ENCODE data around the gene ZNF628.
"Not testable (repeated sequence)": the region's sequence is repeated elsewhere in the genome, so short reads cannot be mapped to it uniquely, and the experiment has no call there.

The ZNF628 gene

DNA sequence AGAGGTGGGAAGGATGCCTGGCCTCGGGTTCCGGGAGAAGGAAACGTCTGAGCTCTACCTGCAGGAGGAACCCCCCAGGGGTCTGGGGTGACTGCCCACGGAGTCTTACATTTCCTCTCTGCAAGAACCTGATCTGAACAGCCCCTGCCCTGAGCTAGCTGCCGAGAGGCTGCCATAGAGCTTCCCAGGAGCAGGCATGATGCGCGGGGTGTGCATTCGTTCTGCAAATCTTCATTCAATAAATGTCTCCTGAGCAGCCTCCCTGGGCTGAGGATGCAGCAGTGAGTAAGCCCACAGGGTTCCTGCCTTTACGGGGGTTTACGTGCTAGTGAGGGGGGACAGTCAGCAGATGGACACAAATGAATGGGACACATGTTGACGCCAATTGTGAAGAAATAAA lies 31.8 kb upstream of the ZNF628 start:
- no peak for DNase-seq (ENCODE audit: extremely low spot score)
- CTCF ChIA-PET, result interaction anchor here (1.0 to 1.3 kb wide), 2 partner anchors 23 kb away, joined by 3 to 4 read pairs; no protein-coding TSS in a partner anchor
- TF ChIP-seq SP1 (IDR thresholded peaks at IDR 0.05) (no peak), BHLHE40 (IDR thresholded peaks at IDR 0.05; ENCODE audit: borderline replicate concordance) (no peak), ELF4 (IDR thresholded peaks at IDR 0.05) (no peak), FOXM1 (IDR thresholded peaks at IDR 0.05; ENCODE audit: borderline replicate concordance) (no peak), ARNT (IDR thresholded peaks at IDR 0.05) (no peak), FOXA1 (IDR thresholded peaks at IDR 0.05) (no peak), TARDBP (IDR thresholded peaks at IDR 0.05) (no peak), HDGF (IDR thresholded peaks at IDR 0.05; ENCODE audit: borderline replicate concordance) (no peak), L3MBTL2 (conservative IDR thresholded peaks at IDR 0.05) (no peak), SUZ12 (IDR thresholded peaks at IDR 0.05) (no peak), NFRKB (IDR thresholded peaks at IDR 0.05) (no peak), PKNOX1 (IDR thresholded peaks at IDR 0.05) (no peak), CTBP1 (IDR thresholded peaks at IDR 0.05; ENCODE audit: borderline replicate concordance) (no peak), LEF1 (IDR thresholded peaks at IDR 0.05; ENCODE audit: borderline replicate concordance) (no peak), FOXK2 (IDR thresholded peaks at IDR 0.05) (no peak)
- POLR2A ChIA-PET, result no interaction called here

DNA sequence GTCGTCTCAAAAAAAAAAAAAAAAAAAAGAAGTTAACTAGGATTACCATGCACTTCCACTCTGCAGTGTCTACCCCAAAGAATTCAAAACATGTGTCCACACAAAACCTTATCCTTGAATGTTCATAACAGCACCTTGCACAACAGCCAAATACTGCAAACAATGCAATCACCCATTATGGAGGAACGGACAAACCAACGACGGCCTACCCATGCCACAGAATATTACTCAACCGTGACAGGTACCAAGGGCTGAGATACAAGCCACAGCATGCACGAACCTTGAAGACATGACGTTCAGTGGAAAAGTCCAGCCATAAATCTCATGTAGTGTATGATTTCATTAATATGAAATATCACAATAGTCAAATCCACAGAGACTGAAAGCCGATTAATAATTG lies 30.4 kb upstream of the ZNF628 start:
- no peak for DNase-seq (ENCODE audit: extremely low spot score)

GRCh38 chr19:55447421-55448174 lies 28.8 kb upstream of the ZNF628 start:
- no peak for DNase-seq (ENCODE audit: extremely low spot score)
- TF ChIP-seq L3MBTL2 (conservative IDR thresholded peaks at IDR 0.05) (no peak), NFRKB (IDR thresholded peaks at IDR 0.05) (no peak), FOXA1 (IDR thresholded peaks at IDR 0.05) (no peak), PKNOX1 (IDR thresholded peaks at IDR 0.05) (no peak), HDGF (IDR thresholded peaks at IDR 0.05; ENCODE audit: borderline replicate concordance) (no peak), ELF4 (IDR thresholded peaks at IDR 0.05) (no peak), SUZ12 (IDR thresholded peaks at IDR 0.05) (no peak), BHLHE40 (IDR thresholded peaks at IDR 0.05; ENCODE audit: borderline replicate concordance) (no peak), SP1 (IDR thresholded peaks at IDR 0.05) (no peak), ZNF384 (IDR thresholded peaks at IDR 0.05) (no peak), TARDBP (IDR thresholded peaks at IDR 0.05) (no peak), FOXK2 (IDR thresholded peaks at IDR 0.05) (no peak), CTBP1 (IDR thresholded peaks at IDR 0.05; ENCODE audit: borderline replicate concordance) (no peak)
- ChIA-PET POLR2A (no interaction called here), CTCF (no interaction called here)

More for the DNA sequence above, 30.4 kb upstream of the ZNF628 start:
- POLR2A ChIA-PET, result no interaction called here
- CTCF ChIA-PET, result no interaction called here
- TF ChIP-seq HDGF (IDR thresholded peaks at IDR 0.05; ENCODE audit: borderline replicate concordance), result no peak
- no peak for TF ChIP-seq ZNF384 (IDR thresholded peaks at IDR 0.05)
- no peak for TF ChIP-seq ELF4 (IDR thresholded peaks at IDR 0.05)
- no peak for TF ChIP-seq SP1 (IDR thresholded peaks at IDR 0.05)
- no peak for TF ChIP-seq CTBP1 (IDR thresholded peaks at IDR 0.05; ENCODE audit: borderline replicate concordance)
- TF ChIP-seq BHLHE40 (IDR thresholded peaks at IDR 0.05; ENCODE audit: borderline replicate concordance), result no peak
- no peak for TF ChIP-seq PKNOX1 (IDR thresholded peaks at IDR 0.05)
- TF ChIP-seq SUZ12 (IDR thresholded peaks at IDR 0.05), result no peak
- TF ChIP-seq NFRKB (IDR thresholded peaks at IDR 0.05), result no peak
- no peak for TF ChIP-seq FOXM1 (IDR thresholded peaks at IDR 0.05; ENCODE audit: borderline replicate concordance)
- no peak for TF ChIP-seq TARDBP (IDR thresholded peaks at IDR 0.05)
- no peak for TF ChIP-seq L3MBTL2 (conservative IDR thresholded peaks at IDR 0.05)
- TF ChIP-seq FOXK2 (IDR thresholded peaks at IDR 0.05), result no peak
- TF ChIP-seq LEF1 (IDR thresholded peaks at IDR 0.05; ENCODE audit: borderline replicate concordance), result no peak
- no peak for TF ChIP-seq ARNT (IDR thresholded peaks at IDR 0.05)
- no peak for TF ChIP-seq FOXA1 (IDR thresholded peaks at IDR 0.05)

- CTCF ChIA-PET; POLR2A ChIA-PET; DNase-seq (ENCODE audit: extremely low spot score): not testable (repeated sequence)
These were observed 28.3 kb upstream of the ZNF628 start for GRCh38 chr19:55448175-55448490.

DNA sequence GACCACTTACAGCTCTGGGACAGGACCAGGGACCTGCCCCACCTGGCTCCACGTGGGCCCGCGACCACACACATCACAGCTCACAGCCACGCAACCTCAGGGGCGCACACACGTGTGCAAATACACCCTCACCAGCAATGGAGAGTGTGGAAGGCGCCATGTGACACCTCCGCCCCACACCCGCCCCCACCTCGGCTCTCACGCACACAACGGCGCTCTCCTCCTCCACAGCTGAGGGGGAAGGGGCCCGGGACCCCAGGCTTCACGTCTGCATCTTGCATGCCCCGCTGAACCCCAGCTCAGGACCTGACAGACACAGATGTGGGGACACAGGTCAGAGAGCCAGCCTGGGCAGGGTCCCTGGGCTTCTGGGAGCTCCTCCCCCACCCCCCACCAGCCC lies 26.9 kb upstream of the ZNF628 start:
- DNase-seq (ENCODE audit: extremely low spot score), result no peak
- TF ChIP-seq NFRKB (IDR thresholded peaks at IDR 0.05) (no peak), FOXA1 (IDR thresholded peaks at IDR 0.05) (no peak), L3MBTL2 (conservative IDR thresholded peaks at IDR 0.05) (no peak), SP1 (IDR thresholded peaks at IDR 0.05) (no peak), HDGF (IDR thresholded peaks at IDR 0.05; ENCODE audit: borderline replicate concordance) (no peak), CTBP1 (IDR thresholded peaks at IDR 0.05; ENCODE audit: borderline replicate concordance) (no peak), ARNT (IDR thresholded peaks at IDR 0.05) (no peak), ELF4 (IDR thresholded peaks at IDR 0.05) (no peak), ZNF384 (IDR thresholded peaks at IDR 0.05) (no peak), FOXK2 (IDR thresholded peaks at IDR 0.05) (no peak), SUZ12 (IDR thresholded peaks at IDR 0.05) (no peak), BHLHE40 (IDR thresholded peaks at IDR 0.05; ENCODE audit: borderline replicate concordance) (no peak), FOXM1 (IDR thresholded peaks at IDR 0.05; ENCODE audit: borderline replicate concordance) (no peak), LEF1 (IDR thresholded peaks at IDR 0.05; ENCODE audit: borderline replicate concordance) (no peak), PKNOX1 (IDR thresholded peaks at IDR 0.05) (no peak), TARDBP (IDR thresholded peaks at IDR 0.05) (no peak)
- CTCF ChIA-PET, result no interaction called here
- POLR2A ChIA-PET, result interaction anchor here (1.2 kb wide), 1 partner anchor 27 kb away, joined by 3 read pairs; the partner anchor contains the start of gene ZNF628

Data from HEK293T (cell line).